DOHH2 (cell line): ENCODE results near the gene TMEM186.

Source experiments
- H3F3A ChIP-seq: fragments of 200-600 bp; sonication (generic), shearing (Covaris generic); 2 replicates; pipeline ENCODE4 v1.6.0; 2016; ENCODE audit warnings: antibody characterized with exemption, mild to moderate bottlenecking; ENCODE audit not compliant: control insufficient read depth, insufficient read depth
- H3K27ac ChIP-seq: fragments of 200-600 bp; sonication (generic); 2 replicates; pipeline ENCODE4 v1.5.1; 2014; ENCODE audit warnings: low read depth, mild to moderate bottlenecking, low read length, moderate library complexity
- H3K27me3 ChIP-seq: fragments of 200-600 bp; sonication (generic); 2 replicates; pipeline ENCODE4 v1.6.1; 2014; ENCODE audit warnings: mild to moderate bottlenecking, low read length, mixed read lengths; ENCODE audit not compliant: control insufficient read depth
- H3K36me3 ChIP-seq: fragments of 200-600 bp; sonication (generic); 2 replicates; pipeline ENCODE4 v1.6.1; 2014; ENCODE audit warnings: mild to moderate bottlenecking, low read length, moderate library complexity, mixed read lengths; ENCODE audit not compliant: control insufficient read depth
- H3K4me1 ChIP-seq: fragments of 200-600 bp; sonication (generic); 2 replicates; pipeline ENCODE4 v1.6.1; 2014; ENCODE audit warnings: mild to moderate bottlenecking, low read length, mixed read lengths; ENCODE audit not compliant: control insufficient read depth
- H3K4me2 ChIP-seq: fragments of 200-600 bp; sonication (generic); 2 replicates; pipeline ENCODE4 v1.6.0; 2014; ENCODE audit warnings: mild to moderate bottlenecking, low read length, moderate library complexity
- H3K4me3 ChIP-seq: fragments of 200-600 bp; sonication (generic); 2 replicates; pipeline ENCODE4 v1.5.1; 2014; ENCODE audit warnings: mild to moderate bottlenecking, low read length, mixed read lengths
- H3K79me2 ChIP-seq: fragments of 200-600 bp; sonication (generic); 2 replicates; pipeline ENCODE4 v1.6.1; 2014; ENCODE audit warnings: mild to moderate bottlenecking, low read length, mixed read lengths; ENCODE audit not compliant: control insufficient read depth
- H3K9me2 ChIP-seq: fragments of 200-600 bp; sonication (generic); replicated peaks from 2 replicates; pipeline ENCODE4 v1.6.1; 2014; ENCODE audit warnings: mild to moderate bottlenecking, low read length, mixed read lengths; ENCODE audit not compliant: control insufficient read depth
- H3K9me3 ChIP-seq: fragments of 200-600 bp; sonication (generic); 2 replicates; pipeline ENCODE4 v1.6.1; 2014; ENCODE audit warnings: antibody characterized with exemption, low read length, mixed read lengths; ENCODE audit not compliant: control insufficient read depth, insufficient read depth
- H4K20me1 ChIP-seq: fragments of 200-600 bp; sonication (generic); 2 replicates; pipeline ENCODE4 v1.6.0; 2014; ENCODE audit warnings: low read depth, mild to moderate bottlenecking, antibody characterized with exemption, low read length, moderate library complexity; ENCODE audit not compliant: control insufficient read depth, insufficient read depth
- CTCF ChIP-seq: fragments of 200-600 bp; sonication (generic); IDR thresholded peaks from one replicate; pipeline ENCODE4 v1.5.1; 2014; ENCODE audit warnings: antibody characterized with exemption, mild to moderate bottlenecking, low read depth, low read length; ENCODE audit not compliant: poor library complexity, severe bottlenecking
- EZH2phosphoT487 ChIP-seq: fragments of 200-600 bp; sonication (generic); IDR thresholded peaks from 2 replicates; pipeline ENCODE4 v1.6.1; 2017; ENCODE audit warnings: borderline replicate concordance, mild to moderate bottlenecking, antibody characterized with exemption, low read length, moderate library complexity, mixed read lengths

Gene TMEM186

GRCh38 chr16:8763899-8764298, 33.5 kb downstream of the TMEM186 start:
- H3K27ac ChIP-seq, result no peak overlapping the region
- H3K9me3 ChIP-seq, result no peaks in the 10 kb centered on the region
- H3K4me1 ChIP-seq, result no peaks in the 10 kb centered on the region
- H3F3A ChIP-seq, result no peaks in the 10 kb centered on the region
- H4K20me1 ChIP-seq, result no peaks in the 10 kb centered on the region
- no peak overlapping the region for H3K4me2 ChIP-seq
- no peaks in the 10 kb centered on the region for H3K79me2 ChIP-seq
- TF ChIP-seq EZH2phosphoT487 (no peak), CTCF (no peak)
- H3K36me3 ChIP-seq, result no peaks in the 10 kb centered on the region
- H3K9me2 ChIP-seq, result no peaks in the 10 kb centered on the region
- H3K27me3 ChIP-seq, result no peaks in the 10 kb centered on the region
- H3K4me3 ChIP-seq, result no peak overlapping the region

DNA sequence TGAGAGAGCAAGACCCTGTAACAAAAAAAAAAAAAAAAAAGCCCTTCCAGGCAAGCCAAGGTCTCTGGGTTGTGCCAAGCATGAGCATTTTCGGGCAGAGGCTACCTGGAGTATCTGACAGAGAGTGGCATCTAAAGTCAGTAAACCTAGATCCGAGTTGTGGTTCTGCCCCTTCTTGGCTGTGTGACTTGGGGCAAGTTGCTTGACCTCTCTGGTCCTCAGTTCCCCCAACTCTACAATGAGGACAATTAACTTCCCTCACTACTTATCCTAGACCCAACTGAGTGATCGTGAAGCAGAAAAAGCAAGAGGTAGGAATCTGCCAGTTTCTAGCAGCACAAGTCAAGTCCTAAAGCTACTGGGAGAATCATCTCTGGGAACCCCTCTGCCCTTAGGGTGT, 34.4 kb downstream of the TMEM186 start:
- no peaks in the 10 kb centered on the region for H3K9me3 ChIP-seq
- H3F3A ChIP-seq, result no peaks in the 10 kb centered on the region
- H3K36me3 ChIP-seq, result no peaks in the 10 kb centered on the region
- no peaks in the 10 kb centered on the region for H3K27me3 ChIP-seq
- H3K79me2 ChIP-seq, result no peaks in the 10 kb centered on the region
- no peak overlapping the region for H3K4me3 ChIP-seq
- no peaks in the 10 kb centered on the region for H3K4me1 ChIP-seq
- no peaks in the 10 kb centered on the region for H3K9me2 ChIP-seq
- no peak overlapping the region for H3K27ac ChIP-seq
- no peaks in the 10 kb centered on the region for H4K20me1 ChIP-seq
- TF ChIP-seq CTCF (no peak), EZH2phosphoT487 (no peak)
- H3K4me2 ChIP-seq, result no peak overlapping the region

GRCh38 chr16:8762254-8762653, 35.2 kb downstream of the TMEM186 start:
- H3K27ac ChIP-seq, result no peak overlapping the region
- no peaks in the 10 kb centered on the region for H3K9me2 ChIP-seq
- TF ChIP-seq CTCF (no peak), EZH2phosphoT487 (no peak)
- no peaks in the 10 kb centered on the region for H3K4me1 ChIP-seq
- H3K9me3 ChIP-seq, result no peaks in the 10 kb centered on the region
- no peaks in the 10 kb centered on the region for H4K20me1 ChIP-seq
- H3K36me3 ChIP-seq, result no peaks in the 10 kb centered on the region
- no peak overlapping the region for H3K4me3 ChIP-seq
- H3K4me2 ChIP-seq, result no peak overlapping the region
- no peaks in the 10 kb centered on the region for H3K27me3 ChIP-seq
- no peaks in the 10 kb centered on the region for H3F3A ChIP-seq
- H3K79me2 ChIP-seq, result no peaks in the 10 kb centered on the region

DNA sequence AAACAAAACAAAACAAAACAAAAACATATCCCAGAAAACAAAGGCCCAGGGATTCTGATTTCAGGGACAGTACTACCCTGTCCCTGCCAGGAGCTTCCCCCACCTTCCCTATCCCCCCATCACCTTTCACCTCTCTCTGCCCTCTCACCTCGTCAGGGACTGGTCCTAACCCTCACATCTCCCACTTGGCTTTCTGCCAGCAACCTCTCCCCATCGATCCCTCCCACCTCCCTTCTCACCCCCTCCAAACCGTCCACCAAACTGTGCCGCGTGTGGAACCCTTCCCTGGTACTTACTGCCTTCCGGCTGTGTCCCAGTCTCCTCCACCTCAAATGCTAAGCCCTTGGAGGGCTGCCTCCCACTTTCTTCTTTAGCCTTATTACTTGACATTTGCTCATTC, 36.4 kb downstream of the TMEM186 start:
- no peaks in the 10 kb centered on the region for H3K79me2 ChIP-seq
- H3F3A ChIP-seq, result no peaks in the 10 kb centered on the region
- H3K27ac ChIP-seq, result no peak overlapping the region
- H3K4me3 ChIP-seq, result no peak overlapping the region
- no peaks in the 10 kb centered on the region for H3K27me3 ChIP-seq
- no peaks in the 10 kb centered on the region for H3K4me1 ChIP-seq
- TF ChIP-seq EZH2phosphoT487, result no peak
- TF ChIP-seq CTCF, result no peak
- H3K4me2 ChIP-seq, result no peak overlapping the region
- no peaks in the 10 kb centered on the region for H3K9me3 ChIP-seq
- no peaks in the 10 kb centered on the region for H4K20me1 ChIP-seq
- H3K9me2 ChIP-seq, result no peaks in the 10 kb centered on the region
- H3K36me3 ChIP-seq, result no peaks in the 10 kb centered on the region
